Measurements from ENCODE around the gene CDC45.
"Not testable (repeated sequence)": the region's sequence is repeated elsewhere in the genome, so short reads cannot be mapped to it uniquely, and the experiment has no call there.

Gene CDC45

GRCh38 chr22:19518635-19519034, 38.9 kb downstream of the CDC45 start:
- DNase-seq = no peak

DNA sequence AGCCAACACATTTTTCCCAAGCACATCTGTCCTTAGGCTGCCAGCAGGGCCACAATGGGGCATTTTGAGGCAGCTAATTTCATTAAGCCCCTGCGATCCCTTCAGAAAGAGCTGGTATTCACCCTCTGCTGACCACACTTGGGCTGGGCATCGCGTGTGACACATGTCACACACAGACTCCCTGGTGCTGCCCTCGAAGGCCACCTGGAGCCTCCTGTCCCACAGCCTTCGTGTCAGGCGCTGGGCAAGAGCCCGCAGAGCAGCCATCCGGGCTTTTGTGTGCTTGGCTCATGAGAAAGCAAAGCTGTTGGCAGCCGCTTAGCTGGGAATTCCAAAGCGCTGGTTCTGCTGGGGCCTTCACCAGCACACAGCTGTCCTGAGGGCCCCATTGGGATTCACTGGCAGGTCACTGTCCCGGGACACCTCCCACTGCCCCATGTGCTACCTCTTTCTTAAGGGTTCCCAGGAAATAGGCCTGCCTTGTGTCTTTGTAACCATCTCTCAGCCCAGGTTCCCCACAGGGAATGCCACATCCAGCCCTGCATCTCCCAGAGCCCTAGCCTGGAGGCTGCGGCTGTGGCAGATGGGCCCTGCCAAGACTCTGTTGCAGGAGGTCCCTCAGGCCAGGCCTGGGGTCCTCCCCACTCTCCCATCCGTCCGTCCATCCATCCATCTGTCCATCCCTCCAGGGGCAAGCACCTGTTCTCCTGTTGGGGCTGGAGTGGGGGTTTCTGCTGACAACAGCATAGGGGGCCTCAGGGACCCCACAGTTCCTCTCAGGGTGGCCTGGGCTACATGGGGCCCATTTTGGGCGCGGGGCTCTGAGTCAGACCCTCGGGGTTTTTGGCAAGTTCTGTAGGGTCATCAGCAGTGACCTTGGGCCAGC, 39.6 kb downstream of the CDC45 start:
- no peak for DNase-seq

- DNase-seq = no peak
These were observed 40.3 kb downstream of the CDC45 start for GRCh38 chr22:19520007-19520406.

GRCh38 chr22:19520566-19521305, 41.0 kb downstream of the CDC45 start:
- no peak for DNase-seq

DNA sequence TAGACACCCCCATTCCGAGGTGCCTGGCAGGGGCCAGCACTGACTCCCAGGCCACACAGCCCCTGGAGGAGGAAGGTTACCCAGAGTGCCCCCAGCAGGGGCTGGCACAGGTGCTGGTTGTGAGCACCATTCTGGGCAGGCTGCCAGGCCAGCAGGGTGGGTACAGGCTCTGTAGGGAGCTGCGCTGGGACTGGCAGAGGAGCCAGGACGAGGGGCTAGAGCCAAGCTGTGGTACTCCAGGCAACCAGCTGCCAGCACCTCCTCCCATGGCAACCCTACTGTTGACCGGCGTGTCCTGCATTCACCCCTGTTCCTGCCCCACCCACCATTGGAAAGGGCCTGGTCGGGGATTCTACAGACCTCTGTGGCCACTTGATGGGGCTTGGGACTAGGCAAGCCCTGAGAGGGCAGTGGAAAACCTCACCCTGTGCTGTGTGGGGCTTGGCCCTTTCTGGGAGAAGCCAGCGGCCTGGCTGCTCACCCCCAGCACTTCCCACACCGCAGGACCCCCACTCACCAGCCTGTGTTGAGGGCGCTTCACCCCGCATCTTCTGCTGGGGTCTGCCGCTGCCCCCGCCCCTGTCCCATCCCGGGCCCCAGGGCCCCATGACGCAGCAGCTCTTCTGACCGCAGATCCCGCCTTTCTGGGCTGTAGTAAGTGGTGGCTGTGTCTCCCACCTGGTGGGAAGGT, 42.6 kb downstream of the CDC45 start:
- DNase-seq = no peak

- DNase-seq = no peak
These were observed 43.1 kb downstream of the CDC45 start for GRCh38 chr22:19522881-19523239.

- DNase-seq = peak; percentile 50
These were observed 43.8 kb downstream of the CDC45 start for GRCh38 chr22:19523240-19524169.

- peak; percentile 54 for DNase-seq
These were observed 44.7 kb downstream of the CDC45 start, which contains the start of gene CLDN5 for GRCh38 chr22:19524170-19525115. TSS of gene CLDN5 (minus strand) at chr22:19524410. CDS start at chr22:19524255, 155 bp downstream.

GRCh38 chr22:19525116-19525660, 45.5 kb downstream of the CDC45 start:
- DNase-seq = no peak

GRCh38 chr22:19525666-19526065, 45.9 kb downstream of the CDC45 start:
- DNase-seq = no peak

GRCh38 chr22:19526076-19526701, 46.5 kb downstream of the CDC45 start:
- no peak for DNase-seq

DNA sequence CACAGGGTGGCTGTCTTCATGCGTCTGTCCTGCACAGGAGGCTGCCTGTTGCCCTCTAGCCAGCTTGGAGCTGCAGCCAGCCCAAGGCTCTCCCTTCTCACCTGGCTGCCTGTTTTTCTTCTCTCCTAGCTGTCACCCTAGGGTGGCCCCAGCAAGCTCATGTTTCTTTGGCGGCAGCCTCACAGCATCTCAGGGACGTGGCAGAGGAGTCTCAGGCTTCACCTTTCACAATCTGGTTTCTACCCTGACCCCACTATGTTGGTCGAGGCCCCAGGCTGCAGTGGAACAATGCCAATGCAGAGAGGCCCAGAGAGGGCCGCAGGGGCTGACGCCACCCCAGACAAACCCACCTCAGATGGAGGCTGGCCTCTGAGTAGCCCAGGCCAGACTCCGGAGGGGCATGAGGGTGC, 47.0 kb downstream of the CDC45 start:
- no peak for DNase-seq

DNA sequence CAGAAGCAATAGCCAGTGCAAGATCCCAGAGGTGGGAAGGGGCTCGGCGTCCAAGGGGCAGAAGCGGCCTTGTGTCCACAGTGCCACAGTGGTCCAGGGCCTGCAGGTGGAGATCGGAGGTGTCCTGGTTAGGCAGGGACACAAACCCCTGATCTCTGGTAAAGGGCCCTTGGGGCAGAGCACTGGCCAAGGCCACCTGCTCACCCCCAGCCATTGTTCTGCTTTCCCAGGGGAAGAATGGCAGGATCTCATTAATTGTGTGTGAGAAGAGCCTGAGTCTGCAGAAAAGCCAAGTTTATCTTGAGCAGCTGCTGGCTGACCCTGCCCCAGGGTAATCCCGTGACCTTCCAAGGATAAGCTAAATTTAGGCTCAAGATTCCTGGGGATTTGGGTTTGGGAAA, 47.6 kb downstream of the CDC45 start:
- no peak for DNase-seq

DNA sequence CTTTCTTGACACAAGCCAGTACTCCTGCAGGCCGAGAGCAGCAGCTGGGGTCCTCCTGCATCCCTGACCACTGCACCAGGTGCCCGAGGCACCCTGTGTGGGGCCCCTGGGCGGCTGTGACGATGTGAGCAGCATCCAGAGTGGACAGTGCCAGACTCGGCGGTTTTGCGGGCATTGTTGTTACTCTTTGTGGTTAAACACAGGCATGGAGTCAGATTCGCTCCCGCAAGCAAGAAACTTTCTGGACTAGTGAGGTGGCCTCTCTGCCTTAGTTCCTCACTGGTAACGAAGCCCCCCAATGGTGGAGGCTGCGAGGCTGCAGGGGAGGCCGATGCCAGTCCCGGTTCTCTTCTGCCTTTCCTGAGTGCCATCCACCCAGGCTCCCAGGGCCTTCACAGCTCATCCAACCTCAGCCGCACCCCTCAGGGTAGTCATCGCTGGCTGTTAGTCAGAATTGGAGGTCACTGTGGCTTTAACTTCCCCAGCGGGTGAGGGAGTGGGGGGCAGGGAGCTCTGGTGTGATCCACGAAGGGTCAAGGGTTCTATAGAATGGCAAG, 48.2 kb downstream of the CDC45 start:
- DNase-seq = no peak

DNA sequence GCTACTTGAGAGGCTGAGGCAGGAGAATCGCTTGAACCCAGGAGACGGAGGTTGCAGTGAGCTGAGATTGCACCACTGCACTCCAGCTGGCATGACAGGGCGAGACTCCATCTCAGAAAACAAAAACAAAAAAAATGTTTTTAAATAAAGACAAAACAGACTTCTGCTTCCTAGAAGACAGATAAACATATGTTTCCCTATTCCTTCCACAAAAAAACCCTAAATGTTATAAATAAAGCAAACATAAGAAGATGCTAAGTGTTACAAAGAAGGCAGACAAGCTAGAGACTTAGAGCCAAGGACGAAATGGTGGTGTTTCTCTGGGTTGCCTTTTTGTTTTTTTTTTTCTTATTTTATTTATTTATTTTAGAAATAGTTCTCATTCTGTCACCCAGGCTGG, 50.1 kb downstream of the CDC45 start:
- DNase-seq = no peak

DNA sequence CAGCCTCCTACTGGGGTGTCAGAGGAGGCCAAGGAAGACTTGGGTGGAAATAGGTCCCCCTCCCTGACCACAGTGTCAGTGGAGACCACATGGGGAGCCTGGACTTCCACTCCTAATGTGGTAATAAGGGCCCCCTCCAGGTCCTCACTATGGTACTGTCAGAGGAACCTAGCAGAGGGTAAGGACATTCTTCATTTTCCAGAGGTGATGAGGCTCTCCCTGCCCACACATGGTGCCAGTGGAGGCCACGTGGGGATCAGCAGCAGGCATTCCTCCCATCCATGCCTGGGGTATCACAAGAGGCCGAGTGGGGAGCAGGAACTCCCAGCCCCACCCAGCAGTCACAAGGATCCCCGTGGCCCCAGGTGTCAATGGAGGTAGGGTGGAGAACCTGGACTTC, 51.0 kb downstream of the CDC45 start:
- no peak for DNase-seq

DNA sequence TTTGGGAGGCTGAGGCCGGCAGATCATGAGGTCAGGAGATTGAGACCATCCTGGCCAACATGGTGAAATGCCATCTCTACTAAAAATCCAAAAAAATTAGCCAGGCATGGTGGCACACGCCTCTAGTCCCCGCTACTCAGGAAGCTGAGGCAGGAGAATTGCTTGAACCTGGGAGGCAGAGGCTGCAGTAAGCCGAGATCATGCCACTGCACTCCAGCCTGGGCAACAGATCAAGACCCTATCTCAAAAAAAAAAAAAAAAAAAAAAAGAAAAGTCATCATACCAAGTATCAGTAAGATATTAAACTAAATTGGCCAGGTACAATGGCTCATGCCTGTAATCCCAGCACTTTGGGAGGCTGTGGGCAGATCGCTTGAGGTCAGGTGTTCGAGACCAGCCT, 51.6 kb downstream of the CDC45 start:
- not testable (repeated sequence) for DNase-seq

- no peak for DNase-seq
These were observed 53.4 kb downstream of the CDC45 start for GRCh38 chr22:19533049-19533626.

DNA sequence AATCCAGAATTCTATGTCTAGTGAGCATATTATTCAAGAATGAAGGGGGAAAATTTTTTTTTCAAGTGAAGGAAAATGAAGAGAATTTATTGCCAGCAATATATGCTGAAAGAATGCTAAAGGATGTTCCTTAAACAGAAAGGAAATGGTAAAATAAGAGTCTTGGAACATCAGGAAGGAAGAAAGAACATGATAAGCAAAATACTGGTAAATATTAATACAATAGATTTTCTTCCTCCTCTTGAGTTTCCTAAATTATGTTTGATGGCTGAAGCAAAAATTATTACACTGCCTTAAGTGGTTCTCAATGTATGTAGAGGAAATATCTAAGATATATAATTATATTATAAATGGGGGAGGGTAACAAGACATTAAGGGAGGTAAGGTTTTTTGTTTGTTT, 54.1 kb downstream of the CDC45 start:
- DNase-seq = no peak

- no peak for DNase-seq
These were observed 55.3 kb downstream of the CDC45 start for GRCh38 chr22:19535001-19535400.

All from stimulated activated CD8-positive, alpha-beta memory T cell treated with anti-CD3 and anti-CD28 coated beads, Interleukin-4, amount 100 ng/mL, for 48 hours (primary cell).